Measurements from ENCODE around the gene CAPN2.

GRCh38 chr1:223674119-223674890, 38.0 kb upstream of the CAPN2 start:
- TF ChIP-seq EZH2phosphoT487 (IDR thresholded peaks at IDR 0.05; ENCODE audit: low read length) = no peak
- TF ChIP-seq, protein P1, sequence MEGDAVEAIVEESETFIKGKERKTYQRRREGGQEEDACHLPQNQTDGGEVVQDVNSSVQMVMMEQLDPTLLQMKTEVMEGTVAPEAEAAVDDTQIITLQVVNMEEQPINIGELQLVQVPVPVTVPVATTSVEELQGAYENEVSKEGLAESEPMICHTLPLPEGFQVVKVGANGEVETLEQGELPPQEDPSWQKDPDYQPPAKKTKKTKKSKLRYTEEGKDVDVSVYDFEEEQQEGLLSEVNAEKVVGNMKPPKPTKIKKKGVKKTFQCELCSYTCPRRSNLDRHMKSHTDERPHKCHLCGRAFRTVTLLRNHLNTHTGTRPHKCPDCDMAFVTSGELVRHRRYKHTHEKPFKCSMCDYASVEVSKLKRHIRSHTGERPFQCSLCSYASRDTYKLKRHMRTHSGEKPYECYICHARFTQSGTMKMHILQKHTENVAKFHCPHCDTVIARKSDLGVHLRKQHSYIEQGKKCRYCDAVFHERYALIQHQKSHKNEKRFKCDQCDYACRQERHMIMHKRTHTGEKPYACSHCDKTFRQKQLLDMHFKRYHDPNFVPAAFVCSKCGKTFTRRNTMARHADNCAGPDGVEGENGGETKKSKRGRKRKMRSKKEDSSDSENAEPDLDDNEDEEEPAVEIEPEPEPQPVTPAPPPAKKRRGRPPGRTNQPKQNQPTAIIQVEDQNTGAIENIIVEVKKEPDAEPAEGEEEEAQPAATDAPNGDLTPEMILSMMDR (IDR thresholded peaks at IDR 0.05; ENCODE audit: low read length) = no peak
- TF ChIP-seq EZH2 (optimal IDR thresholded peaks at IDR 0.05; ENCODE audit: low read depth, low read length) = no peak
